SK-N-SH treated with all-trans-retinoic acid at 6 μM for 48 hours (cell line): ENCODE measurements around the gene CLCN7.

ENCODE experiments used
- ATAC-seq: fragments of 200-7000 bp; cut with Tn5 transposase; 3 replicates; pipeline ENCODE4 v1.9.1; 2020; ENCODE audit warnings: mild to moderate bottlenecking, moderate library complexity
- ARNTL ChIP-seq: fragments of 450-650 bp; formaldehyde crosslinking; IDR thresholded peaks from 2 replicates; pipeline ENCODE4 v1.5.0; 2020; ENCODE audit warnings: low read depth, mild to moderate bottlenecking, moderate library complexity, borderline replicate concordance
- CREB5 ChIP-seq: fragments of 250-450 bp; sonication (Bioruptor Pico); IDR thresholded peaks from 2 replicates; pipeline ENCODE4 v1.5.1; 2020; ENCODE audit warnings: low read depth, mild to moderate bottlenecking, moderate library complexity
- CSDC2 ChIP-seq: fragments of 250-450 bp; sonication (Bioruptor Pico); IDR thresholded peaks from 2 replicates; pipeline ENCODE4 v1.5.0; 2020; ENCODE audit warnings: mild to moderate bottlenecking, moderate library complexity
- CSRNP3 ChIP-seq: fragments of 250-450 bp; sonication (Bioruptor Pico); IDR thresholded peaks from 2 replicates; pipeline ENCODE4 v1.5.1; 2021; ENCODE audit warnings: mild to moderate bottlenecking, moderate library complexity
- ESRRG ChIP-seq: fragments of 250-450 bp; sonication (Bioruptor Pico); IDR thresholded peaks from 2 replicates; pipeline ENCODE4 v1.6.1; 2021; ENCODE audit warnings: mild to moderate bottlenecking
- GLIS3 ChIP-seq: fragments of 250-450 bp; sonication (Bioruptor Pico); IDR thresholded peaks from 2 replicates; pipeline ENCODE4 v1.5.0; 2020; ENCODE audit warnings: mild to moderate bottlenecking, moderate library complexity
- OSR1 ChIP-seq: fragments of 250-450 bp; sonication (Bioruptor Pico); IDR thresholded peaks from 2 replicates; pipeline ENCODE4 v1.8.0; 2022; ENCODE audit warnings: moderate library complexity, mild to moderate bottlenecking, inconsistent platforms
- PATZ1 ChIP-seq: fragments of 250-450 bp; sonication (Bioruptor Pico); IDR thresholded peaks from 2 replicates; pipeline ENCODE4 v1.8.0; 2020; ENCODE audit warnings: mild to moderate bottlenecking, moderate library complexity, borderline replicate concordance
- POU6F1 ChIP-seq: fragments of 250-450 bp; sonication (Bioruptor Pico); IDR thresholded peaks from 2 replicates; pipeline ENCODE4 v1.8.0; 2021; ENCODE audit warnings: low read depth, mild to moderate bottlenecking, moderate library complexity, borderline replicate concordance
- PPARA ChIP-seq: fragments of 250-450 bp; sonication (Bioruptor Pico); IDR thresholded peaks from 2 replicates; pipeline ENCODE4 v1.5.0; 2020; ENCODE audit warnings: mild to moderate bottlenecking, borderline replicate concordance
- RARB ChIP-seq: fragments of 250-450 bp; sonication (Bioruptor Pico); IDR thresholded peaks from 2 replicates; pipeline ENCODE4 v1.8.0; 2021; ENCODE audit warnings: mild to moderate bottlenecking, moderate library complexity
- SNAI2 ChIP-seq: fragments of 250-450 bp; sonication (Bioruptor Pico); IDR thresholded peaks from 2 replicates; pipeline ENCODE4 v1.5.0; 2020; ENCODE audit warnings: mild to moderate bottlenecking, moderate library complexity
- TCF4 ChIP-seq: fragments of 250-450 bp; sonication (Bioruptor Pico); IDR thresholded peaks from 2 replicates; pipeline ENCODE4 v1.8.0; 2021; ENCODE audit warnings: mild to moderate bottlenecking, moderate library complexity, borderline replicate concordance
- TOX ChIP-seq: fragments of 250-450 bp; sonication (Bioruptor Pico); IDR thresholded peaks from 2 replicates; pipeline ENCODE4 v1.8.0; 2021; ENCODE audit warnings: mild to moderate bottlenecking, moderate library complexity, borderline replicate concordance
- TSHZ2 ChIP-seq: fragments of 250-450 bp; sonication (Bioruptor Pico); IDR thresholded peaks from 2 replicates; pipeline ENCODE4 v1.5.0; 2020; ENCODE audit warnings: mild to moderate bottlenecking, moderate library complexity
- ZC3H10 ChIP-seq: fragments of 250-450 bp; sonication (Bioruptor Pico); IDR thresholded peaks from 2 replicates; pipeline ENCODE4 v1.5.1; 2021; ENCODE audit warnings: mild to moderate bottlenecking, moderate library complexity
- ZFP3 ChIP-seq: fragments of 250-450 bp; sonication (Bioruptor Pico); IDR thresholded peaks from 2 replicates; pipeline ENCODE4 v1.5.0; 2020; ENCODE audit warnings: mild to moderate bottlenecking, moderate library complexity
- ZNF70 ChIP-seq: fragments of 450-650 bp; formaldehyde crosslinking; IDR thresholded peaks from 2 replicates; pipeline ENCODE4 v1.5.0; 2020; ENCODE audit warnings: mild to moderate bottlenecking, moderate library complexity

Gene CLCN7

GRCh38 chr16:1432388-1433262 lies 42.2 kb downstream of the CLCN7 start (continued):
- TF ChIP-seq PATZ1 (CRISPR knock-in tag) (no peak), PPARA (CRISPR knock-in tag) (no peak), POU6F1 (no peak), ZFP3 (CRISPR knock-in tag) (no peak), ZNF70 (CRISPR knock-in tag) (no peak)

GRCh38 chr16:1431497-1432270 lies 43.1 kb downstream of the CLCN7 start:
- no peak for TF ChIP-seq OSR1 (CRISPR knock-in tag)
- no peak for TF ChIP-seq TCF4 (CRISPR knock-in tag)
- TF ChIP-seq SNAI2: no peak
- no peak for TF ChIP-seq CSDC2 (CRISPR knock-in tag)
- no peak for TF ChIP-seq POU6F1
- no peak for TF ChIP-seq CREB5 (CRISPR knock-in tag)
- no peak for TF ChIP-seq CSRNP3 (CRISPR knock-in tag)
- no peak for ATAC-seq

GRCh38 chr16:1430759-1431496 lies 43.9 kb downstream of the CLCN7 start, which contains the start of gene PERCC1:
Gene PERCC1, plus strand, starts transcription at chr16:1431078. Its CDS starts 1,516 bp downstream, at chr16:1432594.
- TF ChIP-seq OSR1 (CRISPR knock-in tag) (no peak), ESRRG (CRISPR knock-in tag) (no peak), TOX (CRISPR knock-in tag) (no peak), PPARA (CRISPR knock-in tag) (no peak), ARNTL (no peak), CSDC2 (CRISPR knock-in tag) (no peak), TCF4 (CRISPR knock-in tag) (no peak), RARB (CRISPR knock-in tag) (no peak), ZC3H10 (CRISPR knock-in tag) (no peak)
- ATAC-seq: no peak

- ATAC-seq: no peak
- no peak for TF ChIP-seq SNAI2
- TF ChIP-seq TSHZ2 (CRISPR knock-in tag): no peak
- no peak for TF ChIP-seq GLIS3 (CRISPR knock-in tag)
- TF ChIP-seq OSR1 (CRISPR knock-in tag): no peak
- no peak for TF ChIP-seq CREB5 (CRISPR knock-in tag)
- TF ChIP-seq PPARA (CRISPR knock-in tag): no peak
- no peak for TF ChIP-seq CSDC2 (CRISPR knock-in tag)
- no peak for TF ChIP-seq ARNTL
- TF ChIP-seq ZFP3 (CRISPR knock-in tag): no peak
Observed at GRCh38 chr16:1430214-1430758, 44.5 kb downstream of the CLCN7 start.
